ENCODE measurements around the gene IL21R.

GRCh38 chr16:27475561-27475960 is 73.6 kb downstream of the IL21R start:
- TF ChIP-seq CTCF (IDR thresholded peaks at IDR 0.05; ENCODE audit: low read length) (no peak), EZH2 (optimal IDR thresholded peaks at IDR 0.05; ENCODE audit: low read depth, low read length) (no peak), EZH2phosphoT487 (IDR thresholded peaks at IDR 0.05; ENCODE audit: low read length) (no peak)

Measured in MM.1S (cell line).